HG03097 (cell line): Measurements from ENCODE around the gene STUM.
"Not testable (repeated sequence)": the region's sequence is repeated elsewhere in the genome, so short reads cannot be mapped to it uniquely, and the experiment has no call there.

ENCODE experiments used
- ATAC-seq: cut with Tn5 transposase; IDR thresholded peaks from one replicate; pipeline ENCODE4 v1.9.1; 2021; ENCODE audit not compliant: unreplicated experiment, low FRiP score

Gene STUM, protein sequence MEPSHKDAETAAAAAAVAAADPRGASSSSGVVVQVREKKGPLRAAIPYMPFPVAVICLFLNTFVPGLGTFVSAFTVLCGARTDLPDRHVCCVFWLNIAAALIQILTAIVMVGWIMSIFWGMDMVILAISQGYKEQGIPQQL

DNA sequence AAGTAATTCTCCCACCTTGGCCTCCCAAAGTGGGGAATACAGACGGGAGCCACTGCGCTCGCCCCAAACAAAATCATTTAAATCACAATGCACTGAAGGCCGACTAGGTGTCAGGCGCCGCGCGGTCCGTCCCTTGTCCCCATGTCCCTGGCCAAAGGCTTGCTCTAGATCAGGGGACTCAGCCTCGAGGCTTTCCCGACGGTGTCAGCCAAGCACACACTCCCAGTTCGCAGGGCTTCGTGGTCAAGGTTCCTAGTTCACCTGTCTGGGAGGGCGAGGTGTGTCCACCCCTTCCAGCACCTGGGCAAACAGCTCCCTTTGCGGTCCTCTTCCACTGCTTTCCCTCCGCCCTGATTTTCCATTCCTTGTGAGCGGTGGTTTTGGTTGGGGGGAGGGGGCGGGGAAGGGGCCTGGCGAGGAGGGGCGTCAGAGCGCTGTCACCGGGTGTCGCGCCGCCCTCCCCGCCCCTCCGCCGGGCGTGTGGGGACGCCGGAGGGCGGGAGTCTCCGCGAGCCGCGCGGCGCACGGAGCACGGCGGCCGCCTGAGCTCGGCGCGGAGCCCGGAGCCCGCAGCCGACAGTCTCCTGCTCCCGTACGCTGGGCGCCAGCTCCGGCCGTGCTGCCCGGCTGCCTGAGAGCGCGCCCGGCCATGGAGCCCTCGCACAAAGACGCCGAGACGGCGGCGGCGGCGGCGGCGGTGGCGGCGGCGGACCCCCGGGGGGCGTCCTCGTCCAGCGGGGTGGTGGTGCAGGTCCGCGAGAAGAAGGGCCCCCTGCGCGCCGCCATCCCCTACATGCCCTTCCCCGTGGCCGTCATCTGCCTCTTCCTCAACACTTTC lies at the start of gene STUM:
Gene STUM (plus strand): TSS at position 509 of the 838 bp plus-strand sequence. CDS start 141 bp downstream, at position 650.
- ATAC-seq, result no peak

DNA sequence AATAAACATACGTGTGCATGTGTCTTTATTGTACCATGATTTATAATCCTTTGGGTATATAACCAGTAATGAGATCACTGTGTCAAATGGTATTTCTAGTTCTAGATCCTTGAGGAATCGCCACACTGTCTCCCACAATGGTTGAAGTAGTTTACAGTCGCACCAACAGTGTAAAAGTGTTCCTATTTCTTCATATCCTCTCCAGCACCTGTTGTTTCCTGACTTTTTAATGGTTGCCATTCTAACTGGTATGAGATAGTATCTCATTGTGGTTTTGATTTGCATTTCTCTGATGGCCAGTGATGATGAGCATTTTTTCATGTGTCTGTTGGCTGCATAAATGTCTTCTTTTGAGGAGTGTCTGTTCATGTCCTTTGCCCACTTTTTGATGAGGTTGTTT lies 48.9 kb upstream of the STUM start:
- not testable (repeated sequence) for ATAC-seq

DNA sequence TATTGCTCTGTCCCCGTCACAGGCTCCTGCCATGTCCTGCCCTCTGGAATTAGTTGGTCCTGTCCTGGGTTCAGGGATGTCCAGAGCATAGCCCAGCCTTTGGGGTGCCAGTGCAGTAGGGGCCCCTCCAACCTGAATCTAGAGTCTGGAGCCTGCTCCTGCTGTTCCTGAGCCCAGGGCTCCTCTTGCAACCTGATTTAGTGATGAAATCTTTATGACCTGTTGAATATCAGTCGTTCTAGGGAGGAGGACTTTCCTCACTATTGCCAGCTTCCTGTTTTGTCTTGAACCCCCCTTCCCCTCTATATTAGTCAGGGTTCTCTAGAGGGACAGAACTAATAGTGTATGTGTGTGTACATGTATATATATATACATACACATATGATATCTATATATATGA lies 42.5 kb upstream of the STUM start:
- no peak for ATAC-seq

DNA sequence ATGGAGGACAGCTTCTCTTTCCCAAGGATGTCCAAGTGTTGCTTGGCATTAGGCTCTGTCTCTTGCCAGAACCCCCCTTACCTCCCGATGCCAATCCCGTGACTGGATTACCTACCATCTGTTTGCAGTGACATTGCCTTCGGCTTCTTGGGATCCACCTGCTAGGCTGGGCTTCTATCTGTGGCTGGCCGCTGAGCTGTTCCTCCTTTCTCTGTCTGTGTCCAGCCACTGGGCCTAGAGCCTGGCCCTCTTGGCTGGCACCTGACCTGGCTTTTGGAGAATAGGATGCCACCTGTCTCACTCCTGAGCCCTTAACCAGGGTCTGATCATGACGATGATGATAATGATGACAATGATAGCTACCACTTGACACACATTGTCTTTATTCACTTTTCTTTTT lies 41.6 kb upstream of the STUM start:
- no peak for ATAC-seq

DNA sequence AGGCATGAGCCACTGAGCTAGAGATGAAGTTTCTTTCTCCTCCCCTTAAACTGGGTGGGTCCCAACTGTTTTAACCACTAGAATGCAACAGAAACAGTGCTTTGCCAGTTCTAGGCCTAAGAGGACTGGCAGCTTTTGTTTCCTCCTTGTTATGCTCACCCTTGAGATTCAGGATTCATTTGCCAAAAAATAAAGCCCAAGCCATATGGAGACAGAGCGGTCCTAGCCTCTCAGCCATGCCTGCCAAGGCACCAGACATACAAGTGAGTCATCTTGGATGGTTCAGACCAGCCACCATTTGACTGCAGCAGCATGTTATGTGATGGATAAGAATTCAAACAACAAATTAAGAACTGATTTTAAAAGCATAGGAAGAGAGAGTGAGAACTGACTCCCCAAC lies 38.1 kb upstream of the STUM start:
- ATAC-seq, result no peak

DNA sequence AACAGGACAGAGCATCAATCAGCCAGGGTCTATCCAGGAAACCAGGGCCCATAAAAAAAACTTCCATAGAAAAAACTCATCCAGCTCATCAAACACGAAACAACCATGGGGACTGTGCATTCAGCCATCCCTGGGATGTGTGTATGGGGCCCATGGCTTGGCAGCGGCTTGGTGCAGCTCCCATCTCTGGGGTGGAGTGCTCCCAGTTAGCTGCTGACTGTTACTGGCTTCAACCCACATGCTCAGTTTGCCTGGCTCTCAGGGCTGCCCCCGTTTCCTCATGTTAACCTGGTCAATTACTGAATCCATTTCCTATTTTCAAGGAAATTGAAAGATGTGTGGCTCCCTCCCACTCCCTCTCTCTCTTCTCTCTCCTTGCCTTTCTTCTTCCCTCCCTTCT lies 37.3 kb upstream of the STUM start:
- no peak for ATAC-seq

DNA sequence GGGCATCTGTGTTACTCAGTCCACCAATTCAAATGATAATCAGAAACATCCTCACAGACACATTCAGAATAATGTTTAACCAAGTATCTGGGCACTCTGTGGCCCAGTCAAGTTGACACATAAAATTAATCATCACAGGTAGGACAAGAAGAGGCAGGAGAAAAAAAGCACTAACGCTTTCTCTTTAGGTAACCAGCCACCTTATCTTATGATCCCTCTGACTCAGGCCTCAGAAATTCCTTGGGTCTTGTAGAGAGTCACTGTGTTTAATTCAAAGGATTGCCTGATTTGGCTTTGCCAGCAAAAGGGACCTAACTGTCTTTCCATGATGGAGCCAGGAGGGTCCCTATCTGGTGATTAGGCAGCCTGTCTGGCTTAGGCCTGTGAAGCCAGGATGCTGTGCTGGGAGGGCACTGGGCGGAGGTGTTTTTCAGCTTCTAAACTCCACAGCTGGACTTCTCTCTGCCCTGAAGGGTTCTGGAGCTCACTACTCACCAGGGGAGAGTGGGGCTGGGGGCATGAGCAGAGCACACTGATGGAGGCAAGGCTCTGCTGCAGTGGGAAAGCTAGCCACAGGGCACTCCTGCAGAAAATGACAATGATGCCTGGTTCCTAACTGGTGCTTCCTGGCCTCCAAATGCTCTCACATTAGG lies 36.4 kb upstream of the STUM start:
- no peak for ATAC-seq

DNA sequence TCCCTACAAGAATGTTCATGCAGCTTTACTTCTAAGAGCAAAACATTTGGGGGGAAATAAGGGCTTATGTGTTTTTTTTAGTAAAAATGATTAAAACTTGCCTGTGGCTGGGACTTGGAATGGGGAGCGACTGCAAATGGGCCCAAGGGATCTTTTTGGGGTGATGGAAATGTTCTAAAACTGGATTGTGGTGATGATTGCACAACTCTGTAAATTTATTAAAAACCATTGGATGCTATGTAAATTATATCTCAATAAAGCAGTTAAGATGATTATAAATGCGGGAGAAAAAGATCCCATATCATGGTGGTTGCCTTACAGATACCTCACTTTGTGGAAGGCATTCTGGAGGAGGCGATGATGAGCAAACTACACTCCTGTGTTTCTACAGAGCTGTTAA lies 30.2 kb upstream of the STUM start:
- ATAC-seq, result no peak

DNA sequence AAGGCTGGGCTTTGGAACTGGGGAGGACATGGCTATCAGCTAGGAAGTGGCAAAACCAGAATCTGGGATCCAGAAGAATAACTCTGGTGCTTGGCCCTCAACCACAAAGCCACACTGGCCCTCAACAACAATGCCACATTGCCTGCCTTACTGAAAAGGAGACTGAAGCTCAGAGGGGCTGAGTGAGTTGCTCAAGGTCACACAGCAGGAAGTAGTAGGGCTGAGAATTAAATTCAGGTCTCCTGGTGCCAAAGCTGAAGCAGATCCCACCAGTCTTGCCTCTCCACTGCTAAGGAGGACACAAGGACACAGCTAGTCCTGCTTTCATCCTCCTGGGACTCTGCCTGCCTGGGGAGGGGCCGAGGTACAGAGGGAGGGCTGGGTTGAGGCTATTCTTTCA lies 29.4 kb upstream of the STUM start:
- ATAC-seq, result no peak

DNA sequence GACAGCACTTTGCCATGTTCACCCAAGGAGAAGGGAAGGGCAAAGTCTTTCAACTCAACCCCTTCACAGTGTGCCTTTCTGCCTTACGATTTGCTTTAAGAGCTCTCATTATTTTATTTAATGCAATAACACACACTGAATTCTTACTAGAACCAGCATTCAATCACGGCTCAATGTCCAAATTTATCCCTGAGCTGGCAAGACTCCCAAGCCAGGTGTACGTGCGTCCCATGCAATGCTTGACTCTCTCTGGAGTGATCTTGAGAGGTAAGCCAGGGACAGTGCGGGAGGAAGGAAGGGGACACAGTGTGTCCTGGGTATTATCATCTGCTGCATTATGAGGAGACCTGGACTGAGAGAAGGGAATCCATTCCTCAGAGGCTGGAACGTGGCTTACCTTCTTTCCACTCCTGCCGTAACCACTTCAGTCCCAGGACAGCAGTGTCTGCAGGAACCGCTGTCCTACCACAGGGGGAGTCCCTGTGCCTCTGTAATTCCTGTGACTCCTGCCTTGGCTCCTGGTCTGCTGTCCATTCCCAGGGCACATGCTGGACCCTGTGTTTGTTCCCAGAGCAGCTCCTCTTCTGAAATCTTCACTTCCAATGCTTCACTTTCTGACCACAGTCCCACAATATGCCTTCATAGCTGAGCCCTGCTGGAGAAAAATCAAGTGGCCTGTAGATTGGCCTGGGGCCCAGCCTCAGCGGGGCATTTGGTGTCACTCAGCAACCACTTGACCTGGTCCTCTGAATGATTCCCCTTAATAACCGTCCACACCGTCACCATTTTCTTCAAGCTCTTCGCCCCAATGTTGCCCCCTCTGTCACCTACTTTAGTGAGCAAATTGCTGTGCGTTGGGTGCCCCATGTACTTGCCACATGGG lies 28.6 kb upstream of the STUM start:
- no peak for ATAC-seq

DNA sequence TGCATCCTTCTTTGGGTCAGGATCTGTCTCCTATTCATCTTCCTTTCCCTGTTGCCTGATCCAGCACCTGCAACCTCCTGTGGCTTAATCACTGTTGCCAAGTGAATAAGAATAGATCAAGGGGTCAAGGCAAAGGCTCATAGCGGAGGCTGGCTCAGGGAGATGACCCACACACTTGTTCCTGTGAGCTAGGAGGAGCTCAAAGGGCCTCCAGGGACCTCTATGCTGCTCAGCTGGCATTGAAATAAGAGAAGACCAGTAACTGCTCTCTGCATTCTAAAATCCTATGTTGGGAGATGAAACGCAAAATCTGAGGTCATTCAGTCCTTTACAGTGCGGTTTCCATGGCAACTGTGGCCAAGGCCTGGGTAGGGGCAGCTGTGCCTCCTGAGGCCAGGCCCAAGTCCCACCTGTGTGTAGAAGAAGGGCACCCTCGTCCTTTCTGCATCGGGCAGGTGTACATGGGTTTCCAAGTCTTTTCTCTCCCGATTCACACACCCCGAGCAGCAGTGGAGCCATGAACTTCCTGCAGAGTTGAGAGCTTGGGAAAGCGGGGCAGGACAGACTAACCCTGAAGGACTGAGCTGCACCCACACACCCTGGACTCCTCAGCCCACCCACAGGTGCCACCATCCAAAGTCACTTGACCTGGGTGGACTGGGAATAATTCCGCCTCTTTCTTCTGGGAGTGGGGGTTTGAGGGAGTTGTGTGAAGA lies 27.8 kb upstream of the STUM start:
- no peak for ATAC-seq

DNA sequence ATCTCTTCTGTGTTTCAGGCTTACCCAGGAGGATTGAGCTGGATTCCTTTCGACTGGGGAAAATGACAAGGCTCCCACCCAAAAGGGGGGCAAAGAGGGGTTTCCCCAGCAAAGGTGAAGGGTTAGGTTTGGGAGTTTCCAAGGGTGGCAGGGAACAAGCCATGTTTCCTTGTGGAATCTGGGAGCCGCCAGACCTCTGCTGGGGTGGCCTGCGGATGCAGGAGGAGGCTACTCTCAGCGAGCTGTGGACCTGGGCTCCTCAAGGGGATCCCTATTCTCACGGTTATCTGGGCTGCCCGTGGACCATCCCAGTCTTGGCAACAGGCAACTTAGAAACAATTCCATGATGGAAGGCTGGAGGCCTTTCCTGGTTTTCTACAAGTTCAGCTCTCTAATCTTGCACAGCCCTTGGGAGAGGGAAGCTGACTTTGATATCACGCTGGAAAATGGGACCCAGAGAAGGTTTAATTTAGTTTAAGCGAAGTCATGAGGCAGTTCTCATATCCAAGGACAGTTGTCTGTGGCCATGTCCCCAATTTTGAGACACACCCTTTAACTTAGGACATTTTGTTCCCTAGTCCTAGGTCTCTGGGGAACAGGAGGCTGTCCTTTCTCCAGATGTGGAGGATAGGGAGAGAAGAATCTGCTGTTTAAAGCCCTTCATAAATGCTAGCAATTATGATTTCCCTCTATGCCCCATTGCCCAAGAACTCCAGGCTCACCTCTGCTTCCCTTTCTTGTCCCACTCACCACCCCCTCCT lies 24.7 kb upstream of the STUM start:
- no peak for ATAC-seq

DNA sequence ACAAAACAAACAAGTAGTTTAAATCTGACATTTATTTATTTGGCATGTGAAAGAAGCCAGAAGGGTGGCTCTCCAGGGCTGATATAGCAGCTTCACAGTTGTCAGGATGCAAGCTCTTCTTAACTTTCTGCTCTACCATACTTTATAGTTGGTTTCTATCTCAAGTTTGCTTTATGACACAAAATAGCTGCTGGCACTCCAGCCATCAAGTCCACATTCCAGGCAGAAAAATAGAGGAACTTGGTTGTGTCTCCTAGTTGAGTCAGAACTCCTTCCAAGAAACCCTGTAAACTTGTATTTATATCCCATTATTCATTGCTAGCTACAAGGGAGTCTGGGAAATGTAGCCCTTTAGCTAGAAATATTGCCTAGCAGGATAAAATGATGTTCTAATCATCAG lies 24.0 kb upstream of the STUM start:
- ATAC-seq, result no peak

DNA sequence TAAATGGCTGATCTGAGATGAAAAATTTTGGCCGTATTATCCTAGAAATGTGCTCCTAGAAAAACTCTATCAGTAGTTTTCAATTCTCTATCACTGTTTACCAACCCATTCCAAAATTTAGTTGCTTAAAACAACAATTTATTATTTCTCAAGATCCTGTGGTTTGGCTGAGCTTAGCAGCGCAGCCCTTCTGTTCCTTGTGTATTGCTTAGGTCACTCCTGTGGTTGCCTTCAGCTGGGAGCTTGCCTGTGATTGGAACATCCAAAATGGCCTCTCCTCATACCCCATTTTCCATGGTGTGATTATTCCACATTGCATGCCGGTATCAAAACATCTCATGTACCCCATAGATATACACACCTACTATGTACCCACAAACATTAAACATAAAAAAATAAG lies 22.8 kb upstream of the STUM start:
- no peak for ATAC-seq

DNA sequence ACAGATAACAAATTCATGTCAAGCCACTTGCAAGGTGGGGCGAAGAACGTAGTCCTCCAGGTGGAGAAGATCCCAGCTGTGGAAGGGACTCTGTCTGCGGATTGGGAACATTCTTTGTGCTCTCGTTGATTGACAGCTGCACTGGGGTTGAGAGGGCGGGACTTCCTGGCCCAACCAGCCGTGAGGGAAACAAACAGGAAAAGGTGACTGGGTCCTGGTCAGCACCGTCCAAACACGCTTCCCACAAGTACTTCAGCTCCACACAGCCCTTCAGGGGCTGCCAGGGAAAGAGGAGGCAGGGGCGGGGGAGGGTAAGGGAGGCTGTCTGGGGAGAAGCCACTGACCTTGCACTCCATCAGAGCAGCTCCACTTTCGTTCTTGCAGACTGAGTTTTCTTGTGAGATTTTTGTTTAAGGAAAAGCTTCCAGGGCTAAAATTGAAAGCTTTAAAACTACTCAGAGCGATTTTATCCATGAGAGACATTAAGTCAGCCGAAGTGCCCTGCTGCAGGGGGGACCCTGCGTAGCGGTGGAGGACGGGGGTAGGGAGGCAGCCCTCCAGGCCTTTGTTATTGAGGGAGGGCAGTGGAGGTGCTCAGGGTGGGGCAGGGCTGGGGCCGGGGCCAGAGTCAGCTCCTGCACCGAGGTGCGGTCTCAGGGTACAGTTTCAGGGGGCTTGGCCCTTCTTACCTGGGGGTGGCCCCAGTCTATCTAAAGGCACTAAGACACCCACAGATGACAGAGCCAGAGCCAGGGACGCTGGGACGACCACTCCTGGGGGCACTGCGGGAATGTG lies 21.6 kb upstream of the STUM start:
- ATAC-seq, result no peak

DNA sequence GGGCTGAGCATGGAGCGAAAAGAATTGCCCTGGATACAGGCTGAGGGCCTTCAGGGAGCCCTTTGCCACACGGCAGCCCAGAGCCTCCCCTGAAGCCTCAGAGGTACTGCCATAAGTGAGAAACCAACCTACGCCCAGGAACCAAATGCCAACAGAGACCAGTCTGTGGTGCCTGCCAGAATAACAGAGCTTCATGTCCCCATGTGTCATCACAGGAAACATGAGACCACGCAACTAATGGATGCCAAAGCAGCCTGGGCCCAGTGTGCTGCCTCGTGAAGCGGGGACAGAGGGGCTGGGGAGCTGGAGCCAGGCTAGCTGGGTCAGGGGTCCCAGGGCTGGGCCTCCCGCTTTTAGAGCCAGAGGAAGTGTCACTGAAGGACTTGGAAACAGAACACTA lies 18.7 kb upstream of the STUM start:
- no peak for ATAC-seq

DNA sequence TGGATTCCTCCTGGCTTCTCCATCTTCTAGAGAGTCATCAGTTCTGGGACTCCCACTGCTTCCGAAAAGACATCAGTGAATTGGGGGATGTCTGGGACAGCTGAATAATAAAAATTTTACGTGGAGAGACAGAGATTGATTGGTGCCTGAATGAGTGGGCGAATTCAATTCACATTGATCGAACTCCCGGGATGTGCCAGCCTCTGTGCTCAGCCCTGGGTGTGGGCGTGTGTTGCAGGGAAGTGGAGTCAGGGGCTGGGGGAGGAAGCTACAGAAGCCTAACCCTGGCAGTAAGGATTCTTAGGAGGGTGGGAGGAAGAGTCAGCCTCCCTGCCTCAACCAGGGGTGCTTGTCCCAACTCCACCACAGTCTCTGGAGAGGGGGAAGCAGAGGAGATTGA lies 18.0 kb upstream of the STUM start:
- no peak for ATAC-seq

DNA sequence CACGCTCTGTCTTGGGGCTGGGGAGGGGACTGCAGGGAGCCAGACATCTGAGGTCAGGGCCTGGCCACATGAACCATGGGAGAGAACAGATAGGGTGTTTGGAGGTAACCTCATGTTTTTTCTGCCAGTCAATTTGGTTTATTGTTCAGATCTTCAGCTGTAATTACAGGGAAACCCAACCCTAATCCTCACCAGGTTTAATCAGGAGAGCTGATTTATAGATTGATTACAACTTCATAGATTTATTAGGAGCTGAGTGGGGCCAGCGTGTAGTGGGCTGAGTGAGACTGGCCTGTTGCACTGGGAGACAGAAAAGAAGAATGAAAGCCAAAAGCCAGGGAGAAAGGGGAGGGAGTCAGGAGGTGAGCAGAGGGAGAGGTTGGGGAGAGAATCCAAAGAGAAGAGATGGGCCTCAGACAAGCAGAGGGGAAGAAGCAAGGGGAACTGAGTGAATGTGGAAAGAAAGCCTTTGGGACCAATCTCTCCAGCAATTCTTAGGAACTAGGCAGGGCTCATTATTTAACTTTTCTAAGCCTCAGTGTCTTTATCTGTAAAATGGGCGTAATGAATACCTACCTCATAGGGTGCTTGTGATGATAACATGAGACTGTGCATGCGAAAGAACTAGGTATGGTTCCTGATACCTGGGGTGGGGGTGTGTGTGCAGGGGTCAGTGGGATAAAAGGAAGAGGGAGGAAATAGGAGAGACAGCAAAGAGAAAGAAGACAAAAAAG lies 17.0 kb upstream of the STUM start:
- ATAC-seq, result no peak
